Liver (tissue), 2 donors: ENCODE results near the gene SCGN.

Experiments used
- GABPA ChIP-seq, 2 donors: IDR thresholded peaks in 1 of 2; conservative IDR thresholded peaks in 1 of 2; 2 replicates each; pipeline ENCODE4 v1.6.1; 2016; ENCODE audit warnings: antibody characterized with exemption in 2 of 2, mild to moderate bottlenecking in 1 of 2, moderate library complexity in 1 of 2
- REST ChIP-seq: IDR thresholded peaks from 2 replicates; pipeline ENCODE4 v1.6.1; 2016; ENCODE audit warnings: antibody characterized with exemption, mild to moderate bottlenecking
- donor health status: healthy.

GRCh38 chr6:25637960-25638434 lies 14.0 kb upstream of the SCGN start:
- TF ChIP-seq REST (peak; percentile 97), GABPA (IDR thresholded peaks at IDR 0.05 in 1 of 2, conservative IDR thresholded peaks at IDR 0.05 in 1 of 2) (no peak)
